ENCODE data around the gene CYP4Z1.
"Not testable (repeated sequence)": the region's sequence is repeated elsewhere in the genome, so short reads cannot be mapped to it uniquely, and the experiment has no call there.

CYP4Z1 gene

GRCh38 chr1:47031059-47031458 lies 36.0 kb upstream of the CYP4Z1 start:
- TF ChIP-seq, protein P1, sequence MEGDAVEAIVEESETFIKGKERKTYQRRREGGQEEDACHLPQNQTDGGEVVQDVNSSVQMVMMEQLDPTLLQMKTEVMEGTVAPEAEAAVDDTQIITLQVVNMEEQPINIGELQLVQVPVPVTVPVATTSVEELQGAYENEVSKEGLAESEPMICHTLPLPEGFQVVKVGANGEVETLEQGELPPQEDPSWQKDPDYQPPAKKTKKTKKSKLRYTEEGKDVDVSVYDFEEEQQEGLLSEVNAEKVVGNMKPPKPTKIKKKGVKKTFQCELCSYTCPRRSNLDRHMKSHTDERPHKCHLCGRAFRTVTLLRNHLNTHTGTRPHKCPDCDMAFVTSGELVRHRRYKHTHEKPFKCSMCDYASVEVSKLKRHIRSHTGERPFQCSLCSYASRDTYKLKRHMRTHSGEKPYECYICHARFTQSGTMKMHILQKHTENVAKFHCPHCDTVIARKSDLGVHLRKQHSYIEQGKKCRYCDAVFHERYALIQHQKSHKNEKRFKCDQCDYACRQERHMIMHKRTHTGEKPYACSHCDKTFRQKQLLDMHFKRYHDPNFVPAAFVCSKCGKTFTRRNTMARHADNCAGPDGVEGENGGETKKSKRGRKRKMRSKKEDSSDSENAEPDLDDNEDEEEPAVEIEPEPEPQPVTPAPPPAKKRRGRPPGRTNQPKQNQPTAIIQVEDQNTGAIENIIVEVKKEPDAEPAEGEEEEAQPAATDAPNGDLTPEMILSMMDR (IDR thresholded peaks at IDR 0.05), result no peak
- H3K9me3 ChIP-seq, result no peaks in the 10 kb centered on the region
- no peaks in the 10 kb centered on the region for H3K4me1 ChIP-seq (ENCODE audit: control insufficient read depth in 1 of 2, insufficient read depth in 1 of 2, low read depth in 1 of 2, low read length in 1 of 2)
- no peak overlapping the region for H3K4me3 ChIP-seq (ENCODE audit: low read depth in 1 of 2, low read length in 1 of 2)
- H3K27ac ChIP-seq, result no peak overlapping the region
- no peaks in the 10 kb centered on the region for H3K36me3 ChIP-seq
- peaks cover 6% of the 10 kb centered on the region for H3K27me3 ChIP-seq

GRCh38 chr1:47031585-47031984 lies 35.4 kb upstream of the CYP4Z1 start:
- H3K27me3 ChIP-seq, result peaks cover 1% of the 10 kb centered on the region
- H3K27ac ChIP-seq, result no peak overlapping the region
- TF ChIP-seq, protein P1 (IDR thresholded peaks at IDR 0.05), result no peak
- H3K9me3 ChIP-seq, result no peaks in the 10 kb centered on the region
- no peaks in the 10 kb centered on the region for H3K36me3 ChIP-seq
- H3K4me1 ChIP-seq (ENCODE audit: control insufficient read depth in 1 of 2, insufficient read depth in 1 of 2, low read depth in 1 of 2, low read length in 1 of 2), result no peaks in the 10 kb centered on the region
- no peak overlapping the region for H3K4me3 ChIP-seq (ENCODE audit: low read depth in 1 of 2, low read length in 1 of 2)

DNA sequence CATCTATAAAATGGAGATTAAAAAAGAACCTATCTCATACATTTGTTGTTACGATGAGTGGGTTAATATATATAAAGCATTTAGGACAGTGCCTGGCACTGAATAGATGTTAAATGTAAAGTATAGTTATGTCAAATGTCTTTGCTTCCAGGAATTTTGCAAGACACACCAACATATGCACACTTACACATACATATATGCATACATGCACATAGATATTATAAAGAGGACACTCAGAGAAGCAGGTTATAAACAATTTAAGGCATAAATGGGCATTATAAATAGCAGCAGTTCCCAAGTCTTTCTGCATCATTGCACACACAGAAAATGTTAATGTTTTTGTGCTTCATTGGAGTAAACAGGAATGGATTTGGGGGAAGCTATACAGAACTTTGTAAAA lies 30.3 kb upstream of the CYP4Z1 start:
- peaks cover 41% of the 10 kb centered on the region for H3K27me3 ChIP-seq
- TF ChIP-seq, protein P1 (IDR thresholded peaks at IDR 0.05), result no peak
- H3K4me3 ChIP-seq (ENCODE audit: low read depth in 1 of 2, low read length in 1 of 2), result no peak overlapping the region
- no peak overlapping the region for H3K27ac ChIP-seq
- no peaks in the 10 kb centered on the region for H3K4me1 ChIP-seq (ENCODE audit: control insufficient read depth in 1 of 2, insufficient read depth in 1 of 2, low read depth in 1 of 2, low read length in 1 of 2)
- no peaks in the 10 kb centered on the region for H3K36me3 ChIP-seq
- no peaks in the 10 kb centered on the region for H3K9me3 ChIP-seq

GRCh38 chr1:47059376-47059775 lies 7.7 kb upstream of the CYP4Z1 start:
- H3K36me3 ChIP-seq, result no peaks in the 10 kb centered on the region
- H3K27me3 ChIP-seq, result peaks cover 13% of the 10 kb centered on the region
- H3K4me1 ChIP-seq (ENCODE audit: control insufficient read depth in 1 of 2, insufficient read depth in 1 of 2, low read depth in 1 of 2, low read length in 1 of 2), result no peaks in the 10 kb centered on the region
- no peaks in the 10 kb centered on the region for H3K9me3 ChIP-seq
- TF ChIP-seq, protein P1 (IDR thresholded peaks at IDR 0.05), result no peak
- H3K4me3 ChIP-seq (ENCODE audit: low read depth in 1 of 2, low read length in 1 of 2), result no peak overlapping the region
- H3K27ac ChIP-seq, result no peak overlapping the region

GRCh38 chr1:47069080-47069479 lies 2.0 kb downstream of the CYP4Z1 start:
- not testable (repeated sequence) for H3K4me3 ChIP-seq (ENCODE audit: low read depth in 1 of 2, low read length in 1 of 2); H3K4me1 ChIP-seq (ENCODE audit: control insufficient read depth in 1 of 2, insufficient read depth in 1 of 2, low read depth in 1 of 2, low read length in 1 of 2); H3K36me3 ChIP-seq; H3K9me3 ChIP-seq; H3K27ac ChIP-seq
- H3K27me3 ChIP-seq, result peaks cover 43% of the 10 kb centered on the region

GRCh38 chr1:47069509-47069908 lies 2.5 kb downstream of the CYP4Z1 start:
- H3K36me3 ChIP-seq; H3K9me3 ChIP-seq; H3K4me1 ChIP-seq (ENCODE audit: control insufficient read depth in 1 of 2, insufficient read depth in 1 of 2, low read depth in 1 of 2, low read length in 1 of 2); H3K27ac ChIP-seq; H3K4me3 ChIP-seq (ENCODE audit: low read depth in 1 of 2, low read length in 1 of 2): not testable (repeated sequence)
- H3K27me3 ChIP-seq, result peaks cover 41% of the 10 kb centered on the region

DNA sequence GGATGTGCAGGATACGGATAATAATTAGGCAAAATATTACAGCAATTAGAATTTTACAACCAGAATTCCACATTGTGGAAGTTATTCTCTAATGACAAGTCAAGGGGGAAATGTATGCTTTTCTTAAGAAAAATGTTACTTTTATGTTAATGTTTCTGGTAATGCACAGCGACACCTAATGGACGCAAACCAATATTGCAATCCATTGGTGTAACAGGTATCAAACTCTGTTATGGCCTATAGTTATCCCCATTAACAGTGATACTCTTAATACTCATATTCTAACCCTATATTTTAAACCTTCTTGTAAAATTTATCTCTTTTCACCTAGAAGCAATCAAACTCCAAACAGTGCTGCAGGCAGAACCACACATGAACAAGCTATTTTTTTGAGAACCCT lies 22.3 kb downstream of the CYP4Z1 start:
- H3K9me3 ChIP-seq; H3K27ac ChIP-seq; H3K4me3 ChIP-seq (ENCODE audit: low read depth in 1 of 2, low read length in 1 of 2); H3K4me1 ChIP-seq (ENCODE audit: control insufficient read depth in 1 of 2, insufficient read depth in 1 of 2, low read depth in 1 of 2, low read length in 1 of 2); H3K27me3 ChIP-seq; H3K36me3 ChIP-seq: not testable (repeated sequence)
- TF ChIP-seq, protein P1 (IDR thresholded peaks at IDR 0.05), result peak; percentile 34

DNA sequence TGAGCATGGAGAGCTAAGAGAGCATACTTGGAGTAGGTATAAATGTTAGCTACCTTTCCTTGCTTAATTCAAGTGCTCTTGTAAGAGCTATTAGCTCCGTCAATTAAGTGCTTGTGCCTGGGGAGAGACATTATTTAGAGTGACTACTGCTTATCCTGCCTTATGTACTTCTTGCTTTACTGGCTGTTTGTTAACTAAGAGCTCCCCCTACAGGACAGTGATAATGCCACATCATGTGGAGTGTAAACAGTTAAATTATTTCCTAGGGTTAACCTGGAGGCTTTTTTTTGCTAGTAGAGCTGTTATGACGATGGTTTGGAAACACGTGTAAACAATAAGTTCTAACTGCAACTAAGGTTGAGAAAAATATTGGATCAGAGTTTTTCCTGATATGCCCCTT lies 24.4 kb downstream of the CYP4Z1 start:
- H3K9me3 ChIP-seq; H3K27me3 ChIP-seq; H3K36me3 ChIP-seq; H3K4me3 ChIP-seq (ENCODE audit: low read depth in 1 of 2, low read length in 1 of 2); H3K4me1 ChIP-seq (ENCODE audit: control insufficient read depth in 1 of 2, insufficient read depth in 1 of 2, low read depth in 1 of 2, low read length in 1 of 2); H3K27ac ChIP-seq: not testable (repeated sequence)
